ENCODE results near the gene FLNC. TPM values are rescaled to one million over a fixed set of nuclear protein-coding genes. Genes with fewer than 3 reads are reported as not detected.

FLNC gene
- total and polyA plus RNA-seq, 2 of the 4 experiments (the other 2 are of a cell fraction), result 116 to 154 TPM

DNA sequence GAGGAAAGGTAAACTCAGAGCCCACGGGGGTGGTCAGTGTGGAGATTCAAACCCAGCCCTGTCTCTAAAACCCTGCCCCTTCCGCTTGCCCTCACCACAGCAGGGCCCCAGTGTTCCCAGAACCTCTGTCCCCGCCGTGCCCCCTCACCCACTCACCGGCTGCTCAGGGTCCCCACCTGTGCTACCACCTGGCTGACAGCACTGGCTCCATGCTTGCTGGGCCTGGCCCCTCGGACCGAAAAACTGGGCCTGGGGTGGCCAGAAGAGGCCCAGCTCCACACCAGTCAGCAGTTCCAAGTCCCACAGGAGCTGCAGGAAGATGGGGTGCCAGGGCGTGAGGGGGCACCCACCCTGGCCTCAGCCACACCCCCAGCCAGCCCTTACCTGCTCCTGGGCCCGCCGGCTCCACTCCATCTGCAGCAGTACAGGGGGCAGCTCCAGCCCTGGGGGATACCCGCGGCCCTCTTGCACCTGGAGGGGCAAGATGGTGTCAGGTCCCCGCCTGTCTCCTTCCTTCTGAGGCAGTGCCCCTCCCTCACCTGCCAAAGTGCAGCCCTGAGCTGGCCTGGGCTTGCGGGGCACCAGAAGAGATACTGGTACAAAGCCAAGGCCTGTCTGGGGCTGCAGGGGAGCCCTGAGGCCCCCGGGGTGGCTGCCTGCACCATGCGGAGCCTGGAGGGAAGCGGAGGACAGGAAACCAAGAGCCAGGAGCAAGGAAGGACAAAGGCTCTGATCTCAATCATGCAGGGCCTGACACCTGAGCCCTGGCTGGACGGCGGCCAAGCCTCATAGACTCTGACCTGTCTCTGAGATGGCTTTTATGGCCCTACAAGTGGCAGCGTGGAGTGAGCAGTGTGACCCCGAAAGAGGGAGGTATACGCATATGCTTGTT is 44.2 kb downstream of the FLNC start:
- POLR2A ChIA-PET (ENCODE audit: unreplicated experiment), result no interaction called here
- Histone ChIP-seq H2AK5ac (ENCODE audit: low read depth, low read length) (no peak overlapping the region), H4K91ac (ENCODE audit: insufficient read depth, low read depth, low read length) (no peak overlapping the region), H2BK20ac (ENCODE audit: low read depth, low read length) (no peak overlapping the region), H3K36me3 (ENCODE audit: control insufficient read depth, insufficient read depth, low read length) (no peaks in the 10 kb centered on the region), H4K20me1 (ENCODE audit: insufficient read depth, low read length) (peaks cover 4% of the 10 kb centered on the region; the same call in 1 of the 2 replicates), H3K4ac (ENCODE audit: low read depth, low read length) (no peak overlapping the region), H3K9ac (ENCODE audit: low read depth, low read length) (no peak overlapping the region), H3K23ac (ENCODE audit: low read depth, low read length) (no peak overlapping the region), H3K9me1 (ENCODE audit: insufficient read depth, low read length) (no peaks in the 10 kb centered on the region), H3K4me3 (ENCODE audit: insufficient read depth, low read depth, low read length) (no peak overlapping the region), H3K9me3 (ENCODE audit: control insufficient read depth, insufficient read depth, low read length) (no peaks in the 10 kb centered on the region), H3K56ac (ENCODE audit: extremely low read depth, insufficient read depth, low read length) (no peak overlapping the region), H2AFZ (replicated peaks; ENCODE audit: low read length, poor library complexity) (no peak overlapping the region), H3K27me3 (ENCODE audit: control insufficient read depth, insufficient read depth, low read length) (peaks cover 30% of the 10 kb centered on the region), H3K4me2 (ENCODE audit: low read depth, low read length) (no peak overlapping the region), H2BK120ac (ENCODE audit: low read depth, low read length) (no peak overlapping the region), H3K18ac (ENCODE audit: low read depth, low read length) (no peak overlapping the region), H3K79me1 (ENCODE audit: low read depth in 1 of 2, low read length in 2 of 2) (no peaks in the 10 kb centered on the region), H3K27ac (ENCODE audit: insufficient read depth, low read length) (no peak overlapping the region), H3K4me1 (ENCODE audit: control insufficient read depth, insufficient read depth, low read length) (no peaks in the 10 kb centered on the region), H2BK15ac (ENCODE audit: low read depth, low read length) (no peak overlapping the region), H2BK5ac (ENCODE audit: low read depth, low read length, poor library complexity, severe bottlenecking) (no peak overlapping the region), H2AK9ac (replicated peaks; ENCODE audit: low read depth, low read length, poor library complexity) (no peak overlapping the region), H4K8ac (ENCODE audit: low read depth in 2 of 2, low read length in 2 of 2) (no peak overlapping the region), H3K14ac (replicated peaks; ENCODE audit: low read depth, low read length) (no peak overlapping the region), H4K5ac (ENCODE audit: low read depth, low read length) (no peak overlapping the region)
- TF ChIP-seq RAD21 (IDR thresholded peaks at IDR 0.05; ENCODE audit: low read length) (no peak), POLR2A (IDR thresholded peaks at IDR 0.05; ENCODE audit: low read depth, low read length) (no peak), NFE2L2 (IDR thresholded peaks at IDR 0.05; ENCODE audit: low read depth, low read length) (no peak), USF2 (IDR thresholded peaks at IDR 0.05; ENCODE audit: low read depth, low read length) (no peak), RCOR1 (IDR thresholded peaks at IDR 0.05; ENCODE audit: insufficient replicate concordance, low read length) (no peak), BHLHE40 (IDR thresholded peaks at IDR 0.05; ENCODE audit: low read depth, low read length) (no peak), MXI1 (IDR thresholded peaks at IDR 0.05; ENCODE audit: borderline replicate concordance, low read depth, low read length) (no peak), RFX5 (IDR thresholded peaks at IDR 0.05; ENCODE audit: low read depth, low read length) (no peak), SMC3 (IDR thresholded peaks at IDR 0.05; ENCODE audit: low read depth, low read length) (no peak)
- no TSS peak for BruUV-seq (replicated peaks)
- WGBS, 2 experiments (ENCODE audit: extremely low coverage in 2 of 2, insufficient read length in 1 of 2), result 65% methylated on average over 9 of the region's 22 CpGs; no CpG with 5 or more reads in 1 of the 2 experiments
- intact Hi-C loops (cut with micrococcal nuclease), result no loop called here
- ATAC-seq (ENCODE audit: low read depth) (no peak), DNase-seq (no peak)
- in situ Hi-C loops (cut with MboI; ENCODE audit: low sequenced_read_pairs), result loop anchor here (25.0 kb wide), 1 partner anchor 412 kb away; the partner anchor contains the start of gene HILPDA
- dilution Hi-C loops (cut with HindIII; ENCODE audit: low sequenced_read_pairs, unreplicated experiment), result no loop called here
- CTCF ChIA-PET, result no interaction called here

Measured in IMR-90 (cell line).